AG08395 (cell line): ENCODE results near the gene SLAMF9.

ENCODE experiments used
- DNase-seq: peaks from one replicate; pipeline ENCODE4 v3.0.0; 2012; ENCODE audit warnings: mixed read lengths, low spot score

SLAMF9 gene

DNA sequence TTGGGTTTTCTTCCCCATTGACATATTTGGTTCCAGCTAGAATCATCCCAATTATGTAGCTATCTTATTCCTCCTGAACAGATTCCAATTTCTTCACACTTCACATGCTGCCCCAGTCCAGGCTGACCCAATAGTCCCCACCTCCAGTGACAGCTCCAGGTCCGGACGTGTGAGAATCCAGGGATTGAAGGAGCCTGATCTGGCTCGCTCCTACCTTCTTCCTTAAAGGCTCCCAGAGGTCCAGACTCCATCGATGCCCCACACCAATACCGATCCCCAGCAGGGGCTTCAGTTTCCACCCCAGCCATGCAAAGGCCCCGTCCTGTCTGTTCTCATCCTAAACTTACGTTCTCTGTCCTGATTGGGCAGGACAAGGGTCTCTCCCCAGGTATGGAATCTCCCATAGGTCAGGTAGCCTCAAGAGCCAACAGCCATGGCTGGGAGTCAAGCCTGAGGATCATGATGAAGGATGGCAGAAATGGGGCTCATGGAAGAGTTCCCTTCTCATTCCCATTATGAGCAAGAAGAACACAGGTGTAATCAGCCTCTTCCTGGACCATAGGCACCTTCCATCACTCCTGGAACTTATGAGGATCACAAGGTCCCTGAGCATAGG lies 20.4 kb upstream of the SLAMF9 start:
- no peak for DNase-seq

- no peak for DNase-seq
Observed at GRCh38 chr1:159973350-159973940, 19.4 kb upstream of the SLAMF9 start.

GRCh38 chr1:159972443-159973205 lies 18.6 kb upstream of the SLAMF9 start:
- no peak for DNase-seq

DNA sequence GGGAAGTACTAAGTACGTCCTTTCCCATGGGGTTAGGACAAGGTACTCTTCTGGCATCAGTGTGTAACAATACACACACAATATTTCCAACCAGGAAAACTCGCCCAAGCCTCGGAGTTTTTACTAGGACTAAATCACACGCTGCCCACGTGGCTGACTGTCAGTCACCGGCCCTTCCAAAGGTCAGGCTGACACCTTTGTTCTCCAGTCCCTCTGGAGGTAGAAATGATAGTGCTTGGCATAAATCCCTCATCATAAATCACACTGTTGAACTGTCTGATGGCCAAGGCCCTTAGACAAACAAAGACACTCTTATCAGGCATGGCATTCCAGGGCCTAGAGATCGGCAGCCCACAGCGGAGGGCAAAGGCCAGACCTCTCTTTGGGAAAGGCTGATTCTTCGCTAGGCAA lies 16.9 kb upstream of the SLAMF9 start:
- no peak for DNase-seq

DNA sequence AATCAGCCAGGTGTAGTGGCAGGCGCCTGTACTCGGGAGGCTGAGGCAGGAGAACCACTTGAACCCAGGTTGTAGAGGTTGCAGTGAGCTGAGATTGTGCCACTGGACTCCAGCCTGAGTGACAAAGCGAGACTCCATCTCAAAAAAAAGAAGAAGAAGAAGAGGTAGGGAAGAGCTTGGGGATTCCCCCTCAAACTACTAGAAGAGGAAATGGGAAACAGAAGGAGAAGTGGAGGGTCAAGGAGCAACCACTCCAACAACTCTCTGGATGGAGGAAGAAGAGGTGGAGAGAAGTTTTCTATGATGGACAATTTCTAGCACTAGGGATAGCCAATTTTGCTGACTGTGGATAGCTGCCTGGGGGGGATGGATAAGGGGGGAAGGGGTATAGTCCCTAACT lies 14.9 kb upstream of the SLAMF9 start:
- no peak for DNase-seq

- DNase-seq: no peak
Observed at GRCh38 chr1:159965263-159965662, 11.2 kb upstream of the SLAMF9 start.

- no peak for DNase-seq
Observed at GRCh38 chr1:159964144-159964543, 10.1 kb upstream of the SLAMF9 start.

- no peak for DNase-seq
Observed at GRCh38 chr1:159962176-159962575, 8.1 kb upstream of the SLAMF9 start.

DNA sequence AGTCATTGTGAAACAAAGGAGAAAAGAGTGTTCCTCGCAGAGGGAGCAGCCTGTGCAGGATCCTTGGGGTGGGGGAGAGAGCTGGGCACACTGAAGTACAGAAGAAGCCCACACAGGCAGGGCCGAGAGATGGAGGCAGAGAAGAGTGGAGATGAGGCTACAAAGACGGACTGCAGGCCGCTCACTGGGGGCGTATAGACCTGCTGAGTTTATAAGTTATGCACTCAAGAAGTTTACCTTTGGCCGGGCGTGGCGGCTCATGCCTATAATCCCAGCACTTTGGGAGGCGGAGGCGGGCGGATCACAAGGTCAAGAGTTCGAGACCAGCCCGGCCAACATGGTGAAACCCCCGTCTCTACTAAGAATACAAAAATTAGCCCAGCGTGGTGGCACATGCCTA lies 7.6 kb upstream of the SLAMF9 start:
- no peak for DNase-seq

GRCh38 chr1:159960721-159961381 lies 6.8 kb upstream of the SLAMF9 start:
- DNase-seq: peak; percentile 94

GRCh38 chr1:159959451-159959850 lies 5.4 kb upstream of the SLAMF9 start:
- no peak for DNase-seq

DNA sequence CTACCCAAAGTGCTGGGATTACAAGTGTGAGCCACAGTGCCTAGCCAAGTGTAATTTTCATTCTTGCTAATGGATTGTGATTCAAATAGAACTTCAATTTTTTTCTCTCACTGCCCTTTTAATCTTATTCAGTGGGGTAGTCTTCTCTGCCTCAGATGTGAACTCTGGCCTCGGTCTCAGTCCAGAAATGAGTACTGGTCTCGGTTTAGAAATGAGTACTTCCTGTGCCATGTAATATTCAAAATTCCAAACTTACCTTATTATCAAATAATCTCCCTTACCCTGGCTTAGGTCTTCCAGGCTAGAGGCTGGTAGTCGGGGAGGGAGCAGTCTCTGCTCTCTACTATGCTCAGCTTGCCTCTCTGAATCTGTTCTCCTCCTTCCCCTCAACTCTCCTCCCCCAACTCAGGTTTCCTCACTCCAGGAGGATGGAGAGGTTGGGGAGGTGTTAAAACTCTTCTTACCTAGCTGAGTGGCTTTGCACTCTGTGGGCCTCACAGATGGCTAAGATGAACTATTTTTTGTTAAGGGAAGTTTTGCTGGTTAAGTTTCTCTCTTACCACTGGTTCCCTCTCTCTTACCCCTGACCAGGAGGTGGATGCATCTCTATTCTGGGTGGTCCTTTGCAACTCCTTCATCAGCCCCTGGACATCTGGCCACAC lies 4.8 kb upstream of the SLAMF9 start:
- no peak for DNase-seq

DNA sequence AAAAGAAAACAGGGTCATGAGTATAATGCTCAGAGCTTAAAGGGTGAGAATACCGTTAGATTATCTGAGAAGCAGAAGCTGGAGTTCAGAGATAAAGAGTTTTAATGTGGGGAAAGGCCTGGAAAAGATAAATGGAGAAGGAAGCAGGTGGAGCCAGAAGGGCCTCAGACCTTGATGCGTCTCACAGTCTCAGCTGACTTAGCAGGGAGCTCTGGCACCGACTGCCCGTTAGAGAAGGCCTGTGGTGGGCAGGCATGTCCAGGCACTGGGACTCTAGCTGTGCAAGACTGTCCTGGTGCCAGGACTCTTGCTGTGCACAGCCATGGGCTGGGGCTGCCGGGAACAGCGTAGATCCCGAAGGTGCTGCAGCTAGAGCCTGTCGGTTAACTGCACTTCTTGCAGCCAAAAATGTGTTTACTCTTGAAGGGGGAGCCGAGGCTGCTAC lies 3.8 kb upstream of the SLAMF9 start:
- no peak for DNase-seq

GRCh38 chr1:159955456-159955855 lies 1.4 kb upstream of the SLAMF9 start:
- no peak for DNase-seq

GRCh38 chr1:159952932-159953331 lies 1.1 kb downstream of the SLAMF9 start:
- no peak for DNase-seq

GRCh38 chr1:159951551-159951950 lies 2.5 kb downstream of the SLAMF9 start:
- no peak for DNase-seq

- no peak for DNase-seq
Observed at GRCh38 chr1:159951016-159951415, 3.0 kb downstream of the SLAMF9 start.

DNA sequence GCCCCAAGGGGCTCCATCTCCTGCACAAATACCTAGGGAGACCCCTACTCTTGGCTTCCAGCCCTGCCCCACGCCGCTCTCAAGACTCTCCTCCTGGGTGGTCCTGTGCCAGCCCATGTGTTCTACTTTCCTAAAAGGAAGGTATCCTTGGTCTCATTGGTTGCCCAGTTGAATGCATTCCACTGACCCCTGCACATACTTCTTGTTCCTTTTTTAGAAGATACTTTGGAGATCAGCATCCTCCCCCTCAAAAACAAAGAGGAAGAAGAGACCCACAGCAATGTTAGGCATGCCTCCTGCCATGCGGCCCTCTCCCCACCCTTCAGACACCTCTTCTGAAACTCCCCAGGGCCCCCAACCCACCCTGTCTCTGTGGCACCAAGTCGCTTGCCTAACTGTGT lies 4.1 kb downstream of the SLAMF9 start:
- DNase-seq: no peak

GRCh38 chr1:159949123-159949522 lies 4.9 kb downstream of the SLAMF9 start:
- no peak for DNase-seq

GRCh38 chr1:159947942-159948341 lies 6.1 kb downstream of the SLAMF9 start:
- DNase-seq: no peak

DNA sequence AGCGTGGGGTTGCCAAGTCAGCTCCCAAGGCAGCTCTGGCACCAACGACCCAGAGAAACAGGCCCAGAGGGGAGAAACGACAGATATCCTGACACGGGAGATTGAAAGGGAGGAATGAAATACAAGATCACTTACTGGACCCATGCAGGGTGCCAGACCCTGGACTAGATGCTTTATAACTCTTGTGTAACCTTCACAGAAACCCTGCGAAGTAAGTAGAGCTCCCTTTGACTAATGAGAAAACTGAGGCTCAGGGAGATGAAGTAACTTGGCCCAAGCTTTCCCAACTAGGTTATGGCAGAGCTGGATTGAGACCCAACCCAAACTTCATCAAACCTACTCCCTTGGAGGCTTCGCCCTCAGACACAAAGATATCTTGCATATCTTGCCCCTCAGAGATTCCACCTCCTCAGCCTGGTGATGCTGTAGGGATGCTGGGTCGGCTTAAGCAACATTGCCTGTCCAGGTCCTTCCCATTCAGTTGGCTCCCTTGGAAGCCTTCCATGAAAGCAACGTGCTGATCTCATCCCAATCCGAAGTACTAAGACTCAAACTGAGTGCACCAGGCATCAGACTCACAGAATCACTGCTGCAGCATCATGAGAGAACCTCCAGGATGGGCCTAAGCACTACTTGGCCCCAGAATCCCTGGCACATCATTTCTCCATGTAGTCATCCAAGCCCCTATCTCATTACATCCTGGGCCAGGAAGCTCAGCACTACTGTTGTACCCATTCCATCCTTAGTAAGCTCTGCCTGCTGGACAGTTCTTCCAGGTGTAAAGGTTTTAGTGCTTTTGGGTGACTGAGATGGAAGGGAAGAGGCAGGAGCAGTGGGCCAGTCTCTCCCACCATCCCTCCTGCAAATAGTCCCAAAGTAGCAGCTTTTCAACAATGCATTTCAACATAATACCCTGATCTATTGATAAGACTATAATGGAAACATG lies 7.5 kb downstream of the SLAMF9 start:
- DNase-seq: no peak
